K562 (cell line): Measurements from ENCODE around the gene LENEP. TPM values are rescaled to one million over a fixed set of nuclear protein-coding genes. Genes with fewer than 3 reads are reported as not detected.

Experiments used
- ATAC-seq: fragments of 200-7000 bp; cut with Tn5 transposase; 3 replicates; pipeline ENCODE4 v1.9.1; 2020; ENCODE audit warnings: moderate library complexity
- BruUV-seq: library from RNA; stranded (reverse); fragments of 400-500 nt; replicated peaks from 2 replicates; lab custom pipeline; 2021; lab: Mats Ljungman, UMichigan
- CTCF ChIA-PET: fragments of 300-600 bp; formaldehyde crosslinking; extraction: SDS; loops from one replicate; lab custom pipeline; 2021; ENCODE audit warnings: low intra/inter-chr PET ratio; lab: Yijun Ruan, JAX
- POLR2A ChIA-PET: fragments of 300-600, 350-650 bp; sonication (Branson Sonifier 250); formaldehyde crosslinking; extraction: SDS; loops from one replicate; lab custom pipeline; 2021; ENCODE audit warnings: antibody characterized with exemption, inconsistent platforms; lab: Yijun Ruan, JAX
- DNase-seq, 4 experiments: peaks; one replicate each; pipeline versions ENCODE4 v3.0.0 to v3.0.0-alpha.2; 2011 to 2018; ENCODE audit warnings: low spot score in 3 of 4, mixed read lengths in 3 of 4; ENCODE audit errors: extremely low read depth in 1 of 4
- FAIRE-seq: peaks from 2 replicates; lab custom pipeline; 2011; peaks lifted over from hg19 to GRCh38; lab: Jason Lieb, UNC
- H2AFZ ChIP-seq: 2 replicates; pipeline ENCODE4 v1.6.0; 2011; ENCODE audit warnings: low read depth, low read length, control low read depth, inconsistent platforms
- H3K27ac ChIP-seq: fragments of 200-600 bp; 3 replicates; pipeline ENCODE4 v1.8.0; 2011; ENCODE audit warnings: low read depth, mild to moderate bottlenecking, control low read depth, inconsistent platforms, low read length, moderate library complexity, mixed read lengths; ENCODE audit errors: extremely low read depth
- H3K27me3 ChIP-seq, 2 experiments: fragments of 300-600 bp in 1 of 2; 2 replicates in 1 of 2; 3 replicates in 1 of 2; pipeline versions ENCODE4 v1.6.0 to v1.8.0; 2011; ENCODE audit warnings: inconsistent platforms in 2 of 2, low read length in 2 of 2, mild to moderate bottlenecking in 1 of 2, mixed read lengths in 1 of 2, moderate library complexity in 1 of 2; ENCODE audit not compliant: control insufficient read depth in 2 of 2, insufficient read depth in 2 of 2
- H3K36me3 ChIP-seq: fragments of 300-600 bp; 3 replicates; pipeline ENCODE4 v1.8.0; 2011; ENCODE audit warnings: mild to moderate bottlenecking, low read length, inconsistent platforms; ENCODE audit not compliant: control insufficient read depth, insufficient read depth
- H3K4me1 ChIP-seq, 2 experiments: fragments of 200-600 bp in 1 of 2; replicated peaks in 1 of 2; 2 replicates in 1 of 2; 3 replicates in 1 of 2; pipeline versions ENCODE4 v1.5.1 to v1.8.0; 2011; ENCODE audit warnings: inconsistent platforms in 2 of 2, low read length in 2 of 2, mild to moderate bottlenecking in 1 of 2, mixed read lengths in 1 of 2, moderate library complexity in 1 of 2; ENCODE audit not compliant: control insufficient read depth in 2 of 2, insufficient read depth in 2 of 2
- H3K4me2 ChIP-seq: 2 replicates; pipeline ENCODE4 v1.6.1; 2011; ENCODE audit warnings: low read length, control low read depth, inconsistent platforms, mixed read lengths; ENCODE audit not compliant: insufficient read depth
- H3K4me3 ChIP-seq: fragments of 200-600 bp; sonication (generic), shearing (Covaris generic); 2 replicates; pipeline ENCODE4 v1.5.1; 2016; ENCODE audit warnings: control low read depth, inconsistent platforms
- H3K79me2 ChIP-seq: fragments of 200-600 bp; 3 replicates; pipeline ENCODE4 v1.8.0; 2011; ENCODE audit warnings: low read length, inconsistent platforms; ENCODE audit not compliant: control insufficient read depth, insufficient read depth
- H3K9ac ChIP-seq, 2 experiments: 2 replicates each; pipeline versions ENCODE4 v1.6.0 to v1.6.1; 2011; ENCODE audit warnings: low read depth in 2 of 2, low read length in 2 of 2, control low read depth in 1 of 2, inconsistent platforms in 1 of 2, mild to moderate bottlenecking in 1 of 2, mixed read lengths in 1 of 2; ENCODE audit not compliant: insufficient read depth in 1 of 2
- H3K9me1 ChIP-seq: one replicate; pipeline ENCODE4 v1.6.0; 2011; ENCODE audit warnings: inconsistent platforms, mild to moderate bottlenecking, low read length, moderate library complexity; ENCODE audit not compliant: control insufficient read depth, insufficient read depth
- H3K9me3 ChIP-seq: replicated peaks from 2 replicates; pipeline ENCODE4 v1.5.1; 2011; ENCODE audit warnings: low read depth, low read length, inconsistent platforms; ENCODE audit not compliant: control insufficient read depth, insufficient read depth
- H4K20me1 ChIP-seq: replicated peaks from 2 replicates; pipeline ENCODE4 v1.6.1; 2011; ENCODE audit warnings: low read length, inconsistent platforms, mixed read lengths; ENCODE audit not compliant: control insufficient read depth, insufficient read depth
- ASH1L ChIP-seq: fragments of 450-650 bp; IDR thresholded peaks from 2 replicates; pipeline ENCODE4 v1.6.1; 2018; ENCODE audit warnings: borderline replicate concordance, mild to moderate bottlenecking, low read depth; ENCODE audit not compliant: partially characterized antibody
- CBFA2T3 ChIP-seq: fragments of 450-650 bp; IDR thresholded peaks from 2 replicates; pipeline ENCODE4 v1.6.1; 2017
- CBX8 ChIP-seq: fragments of 200-600 bp; sonication (generic); IDR thresholded peaks from 2 replicates; pipeline ENCODE4 v1.6.1; 2012; ENCODE audit warnings: borderline replicate concordance, mixed run types, low read depth, mild to moderate bottlenecking, moderate library complexity, mixed read lengths, low read length, control low read depth, inconsistent platforms; ENCODE audit not compliant: poor library complexity, severe bottlenecking; ENCODE audit errors: extremely low read depth
- COPS2 ChIP-seq: fragments of 450-650 bp; conservative IDR thresholded peaks from 2 replicates; pipeline ENCODE4 v1.6.1; 2016; ENCODE audit warnings: mild to moderate bottlenecking, moderate library complexity
- FOXK2 ChIP-seq, 2 experiments: fragments of 450-650 bp; IDR thresholded peaks in 1 of 2; conservative IDR thresholded peaks in 1 of 2; 2 replicates each; pipeline ENCODE4 v1.6.1; 2016; ENCODE audit warnings: low read depth in 2 of 2, mild to moderate bottlenecking in 1 of 2
- KLF6 ChIP-seq: fragments of 250-450 bp; sonication (Bioruptor Pico); IDR thresholded peaks from 2 replicates; pipeline ENCODE4 v1.4.0; 2020; ENCODE audit warnings: mild to moderate bottlenecking, moderate library complexity, borderline replicate concordance
- MCM2 ChIP-seq: fragments of 450-650 bp; IDR thresholded peaks from 2 replicates; pipeline ENCODE4 v1.6.1; 2017; ENCODE audit warnings: low read depth, mild to moderate bottlenecking
- MCM7 ChIP-seq, 2 experiments: fragments of 450-650 bp; IDR thresholded peaks; 2 replicates each; pipeline ENCODE4 v1.6.1; 2016 to 2018
- SETDB1 ChIP-seq: IDR thresholded peaks from one replicate; pipeline ENCODE4 v1.6.1; 2012; ENCODE audit warnings: low read length, control low read depth, inconsistent platforms
- STAT5B ChIP-seq: fragments of 250-450 bp; sonication (Bioruptor Pico); IDR thresholded peaks from 2 replicates; pipeline ENCODE4 v1.8.0; 2021; ENCODE audit warnings: mild to moderate bottlenecking, inconsistent platforms
- TCF7 ChIP-seq: sonication (generic); IDR thresholded peaks from 2 replicates; pipeline ENCODE4 v1.6.1; 2016; ENCODE audit warnings: antibody characterized with exemption, borderline replicate concordance
- TCFL5 ChIP-seq: fragments of 250-450 bp; sonication (Bioruptor Pico); conservative IDR thresholded peaks from 2 replicates; pipeline ENCODE4 v1.6.1; 2021; ENCODE audit warnings: mild to moderate bottlenecking, moderate library complexity, matching md5 sums
- ZFX ChIP-seq: sonication (generic); formaldehyde crosslinking; IDR thresholded peaks from 2 replicates; pipeline ENCODE4 v1.8.0; 2022; ENCODE audit warnings: mild to moderate bottlenecking, missing genetic modification reagents, moderate library complexity
- ZNF23 ChIP-seq: fragments of 250-450 bp; sonication (Bioruptor Pico); IDR thresholded peaks from 2 replicates; pipeline ENCODE4 v1.4.0; 2020; ENCODE audit warnings: mild to moderate bottlenecking
- ZNF785 ChIP-seq: fragments of 250-450 bp; sonication (Bioruptor Pico); IDR thresholded peaks from 2 replicates; pipeline ENCODE4 v1.4.0; 2020; ENCODE audit warnings: mild to moderate bottlenecking
- WGBS: fragments of 100-300 bp; shearing (Covaris generic); methylation state at CpG from one replicate; pipeline ENCODE4 v1.1.6; 2016; ENCODE audit warnings: low coverage, mixed read lengths; ENCODE audit not compliant: insufficient coverage; ENCODE audit errors: missing lambda C conversion rate; 5-methylcytosine and 5-hydroxymethylcytosine counted together
- in situ Hi-C: fragments of 300-500 bp; cut with MboI; formaldehyde crosslinking; loops from 4 replicates; pipeline ENCODE4 v1.15.0; 2018; ENCODE audit warnings: inconsistent platforms, mixed read lengths
- intact Hi-C: fragments of 100-400 bp; cut with micrococcal nuclease; formaldehyde crosslinking; loops from 2 replicates; pipeline ENCODE4 v1.14.2; 2022
- polyA plus RNA-seq, 8 experiments: library from polyadenylated mRNA; depleted of rRNA in 4 of 8; stranded (reverse) in 5 of 8; unstranded in 3 of 8; fragments of >200 nt; fragmentation: Nextera tagmentation in 2 of 8; fragmentation: Illumina TruSeq in 1 of 8; extraction: Ambion mirVana in 2 of 8; extraction: Trizol in 1 of 8; gene quantifications; 2 replicates each; pipeline versions ENCODE4 v1.2.1 to v1.2.3, GENCODE V29; 2011 to 2014; ENCODE audit warnings: inconsistent platforms in 1 of 8, missing spikeins in 1 of 8
- total RNA-seq, 7 experiments: library from RNA; depleted of rRNA in 6 of 7; stranded (reverse); fragments of >200 nt in 6 of 7; fragmentation: Illumina TruSeq in 2 of 7; extraction: Trizol in 2 of 7; gene quantifications; 2 replicates each; pipeline versions ENCODE4 v1.2.1 to v1.2.3, GENCODE V29; 2011 to 2021; ENCODE audit warnings: low replicate concordance in 1 of 7
- TF ChIP-seq, protein P1 (sequence below): IDR thresholded peaks from 2 replicates; pipeline ENCODE4 v1.6.1; 2016; ENCODE audit warnings: missing genetic modification characterization, missing compliant biosample characterization
- TF ChIP-seq, protein P2 (sequence below): fragments of 250-450 bp; sonication (Bioruptor Pico); IDR thresholded peaks from 2 replicates; pipeline ENCODE4 v1.8.0; 2022; ENCODE audit warnings: inconsistent platforms, mild to moderate bottlenecking, moderate library complexity, borderline replicate concordance
- TF ChIP-seq, protein P3 (sequence below): fragments of 250-450 bp; sonication (Bioruptor Pico); IDR thresholded peaks from 2 replicates; pipeline ENCODE4 v1.8.0; 2022; ENCODE audit warnings: moderate library complexity, mild to moderate bottlenecking, inconsistent platforms

Gene LENEP
- total and polyA plus RNA-seq, 9 of the 15 experiments (the other 6 are each of a cell fraction or from before 2014, with no cell fraction given) = 0.23 to 0.87 (median 0.67) TPM; not detected in 5

DNA sequence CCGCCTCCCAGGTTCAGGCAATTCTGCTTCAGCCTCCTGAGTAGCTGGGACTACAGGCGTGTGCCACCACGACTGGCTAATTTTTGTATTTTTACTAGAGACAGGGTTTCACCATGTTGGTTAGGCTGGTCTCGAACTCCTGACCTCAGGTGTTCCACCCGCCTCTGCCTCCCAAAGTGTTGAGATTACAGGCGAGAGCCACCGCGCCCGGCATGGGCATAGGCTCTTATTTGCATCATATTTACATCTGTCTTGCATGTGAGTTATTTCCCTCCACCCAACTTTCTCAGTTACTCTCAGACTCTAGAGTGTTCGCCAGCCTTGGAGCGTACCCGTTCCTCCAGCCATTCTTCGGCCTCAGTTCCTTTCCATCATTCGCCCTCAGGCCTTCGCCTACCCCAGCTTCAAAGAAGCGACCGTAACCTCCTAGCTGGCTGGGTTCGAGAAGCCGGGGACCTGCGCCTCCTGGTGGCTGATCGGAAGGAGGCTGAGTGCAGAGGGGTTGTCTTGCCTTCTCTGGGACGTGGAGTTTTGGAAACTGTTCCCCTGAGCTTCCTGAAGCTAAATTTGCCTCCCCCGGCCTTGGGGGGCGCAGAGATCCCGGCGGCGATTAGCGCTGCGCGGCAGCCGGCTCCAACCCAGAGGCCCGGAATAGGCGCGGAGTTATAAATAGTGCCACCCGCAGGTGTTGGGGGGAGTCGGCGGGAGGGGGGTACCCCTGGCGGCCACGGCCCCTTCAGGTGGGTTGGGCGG lies 5.6 kb downstream of the LENEP start:
- in situ Hi-C loops = no loop called here
- no TSS peak for BruUV-seq
- intact Hi-C loops = no loop called here
- H3K27ac ChIP-seq = peak overlapping the region; percentile 97
- peak overlapping the region; percentile 94 for H2AFZ ChIP-seq
- no peaks in the 10 kb centered on the region for H3K9me3 ChIP-seq
- H3K79me2 ChIP-seq = peaks cover 21% of the 10 kb centered on the region
- peak; percentile 69 to 90 (median 74) for DNase-seq
- peak overlapping the region; percentile 53 to 96; a peak in 3 of 4 replicates for H3K9ac ChIP-seq
- FAIRE-seq = peak; percentile 90
- WGBS = 16% methylated on average over 39 of the region's 40 CpGs
- H3K4me3 ChIP-seq = peak overlapping the region; percentile 71
- no peaks in the 10 kb centered on the region for H4K20me1 ChIP-seq
- peaks cover 32 to 59% of the 10 kb centered on the region in 2 experiments for H3K4me1 ChIP-seq
- ChIA-PET POLR2A (interaction anchor here (0.6 to 8.2 kb wide), 11 partner anchors 10 to 92 kb away, joined by 3 to 80 read pairs (median 3); partner anchors contain the start of genes FLAD1 and SHC1), CTCF (interaction anchor here (0.7 to 1.8 kb wide), 7 partner anchors 16 to 575 kb away, joined by 3 to 5 read pairs (median 3); partner anchors contain the start of genes FLAD1 and PBXIP1)
- no peaks in the 10 kb centered on the region for H3K9me1 ChIP-seq
- peaks cover 3% of the 10 kb centered on the region; the same call in 1 of the 3 replicates for H3K36me3 ChIP-seq
- ATAC-seq = peak; percentile 25
- H3K4me2 ChIP-seq = peak overlapping the region; percentile 85
- H3K27me3 ChIP-seq = no peaks in the 10 kb centered on the region
- no peak for TF ChIP-seq STAT5B (CRISPR knock-in tag)
- no peak for TF ChIP-seq SETDB1
- no peak for TF ChIP-seq TCFL5 (CRISPR knock-in tag)
- TF ChIP-seq TCF7 = no peak
- TF ChIP-seq MCM2 = no peak
- no peak for TF ChIP-seq CBX8
- no peak for TF ChIP-seq ZNF785
- no peak for TF ChIP-seq KLF6 (CRISPR knock-in tag)
- TF ChIP-seq ZFX (CRISPR knock-in tag) = no peak
- TF ChIP-seq, protein P1, sequence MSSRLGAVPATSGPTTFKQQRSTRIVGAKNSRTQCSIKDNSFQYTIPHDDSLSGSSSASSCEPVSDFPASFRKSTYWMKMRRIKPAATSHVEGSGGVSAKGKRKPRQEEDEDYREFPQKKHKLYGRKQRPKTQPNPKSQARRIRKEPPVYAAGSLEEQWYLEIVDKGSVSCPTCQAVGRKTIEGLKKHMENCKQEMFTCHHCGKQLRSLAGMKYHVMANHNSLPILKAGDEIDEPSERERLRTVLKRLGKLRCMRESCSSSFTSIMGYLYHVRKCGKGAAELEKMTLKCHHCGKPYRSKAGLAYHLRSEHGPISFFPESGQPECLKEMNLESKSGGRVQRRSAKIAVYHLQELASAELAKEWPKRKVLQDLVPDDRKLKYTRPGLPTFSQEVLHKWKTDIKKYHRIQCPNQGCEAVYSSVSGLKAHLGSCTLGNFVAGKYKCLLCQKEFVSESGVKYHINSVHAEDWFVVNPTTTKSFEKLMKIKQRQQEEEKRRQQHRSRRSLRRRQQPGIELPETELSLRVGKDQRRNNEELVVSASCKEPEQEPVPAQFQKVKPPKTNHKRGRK (tag) = no peak
- TF ChIP-seq, protein P2, sequence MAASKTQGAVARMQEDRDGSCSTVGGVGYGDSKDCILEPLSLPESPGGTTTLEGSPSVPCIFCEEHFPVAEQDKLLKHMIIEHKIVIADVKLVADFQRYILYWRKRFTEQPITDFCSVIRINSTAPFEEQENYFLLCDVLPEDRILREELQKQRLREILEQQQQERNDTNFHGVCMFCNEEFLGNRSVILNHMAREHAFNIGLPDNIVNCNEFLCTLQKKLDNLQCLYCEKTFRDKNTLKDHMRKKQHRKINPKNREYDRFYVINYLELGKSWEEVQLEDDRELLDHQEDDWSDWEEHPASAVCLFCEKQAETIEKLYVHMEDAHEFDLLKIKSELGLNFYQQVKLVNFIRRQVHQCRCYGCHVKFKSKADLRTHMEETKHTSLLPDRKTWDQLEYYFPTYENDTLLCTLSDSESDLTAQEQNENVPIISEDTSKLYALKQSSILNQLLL (CRISPR knock-in tag) = no peak
- TF ChIP-seq, protein P3, sequence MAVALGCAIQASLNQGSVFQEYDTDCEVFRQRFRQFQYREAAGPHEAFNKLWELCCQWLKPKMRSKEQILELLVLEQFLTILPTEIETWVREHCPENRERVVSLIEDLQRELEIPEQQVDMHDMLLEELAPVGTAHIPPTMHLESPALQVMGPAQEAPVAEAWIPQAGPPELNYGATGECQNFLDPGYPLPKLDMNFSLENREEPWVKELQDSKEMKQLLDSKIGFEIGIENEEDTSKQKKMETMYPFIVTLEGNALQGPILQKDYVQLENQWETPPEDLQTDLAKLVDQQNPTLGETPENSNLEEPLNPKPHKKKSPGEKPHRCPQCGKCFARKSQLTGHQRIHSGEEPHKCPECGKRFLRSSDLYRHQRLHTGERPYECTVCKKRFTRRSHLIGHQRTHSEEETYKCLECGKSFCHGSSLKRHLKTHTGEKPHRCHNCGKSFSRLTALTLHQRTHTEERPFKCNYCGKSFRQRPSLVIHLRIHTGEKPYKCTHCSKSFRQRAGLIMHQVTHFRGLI (CRISPR knock-in tag) = no peak
- no peak for TF ChIP-seq ASH1L
- no peak for TF ChIP-seq CBFA2T3
- TF ChIP-seq ZNF23 (CRISPR knock-in tag) = no peak
- TF ChIP-seq COPS2 = no peak
- TF ChIP-seq FOXK2 (conservative IDR thresholded peaks at IDR 0.05 in 1 of 2, IDR thresholded peaks at IDR 0.05 in 1 of 2; ENCODE audit: low read depth in 2 of 2) = no peak
- TF ChIP-seq MCM7 (IDR thresholded peaks at IDR 0.05) = no peak
